GM12878 (cell line): ENCODE results near the gene C5. TPM values are rescaled to one million over a fixed set of nuclear protein-coding genes. Genes with fewer than 3 reads are reported as not detected.

Experiments used
- ATF7 ChIP-seq: fragments of 450-650 bp; IDR thresholded peaks from 2 replicates; pipeline ENCODE4 v1.6.1; 2016; ENCODE audit warnings: low read depth, mild to moderate bottlenecking
- CHD2 ChIP-seq: IDR thresholded peaks from 2 replicates; pipeline ENCODE4 v1.6.1; 2011; ENCODE audit warnings: low read depth, low read length, improper control_type of control experiment, borderline replicate concordance
- HDGF ChIP-seq: fragments of 450-650 bp; IDR thresholded peaks from 2 replicates; pipeline ENCODE4 v1.6.1; 2016; ENCODE audit warnings: antibody characterized with exemption
- HSF1 ChIP-seq: fragments of 150-350 bp; IDR thresholded peaks from 2 replicates; pipeline ENCODE4 v1.6.1; 2014; ENCODE audit warnings: mild to moderate bottlenecking, low read depth, low read length
- IRF5 ChIP-seq: fragments of 450-650 bp; IDR thresholded peaks from 2 replicates; pipeline ENCODE4 v1.6.1; 2017; ENCODE audit warnings: borderline replicate concordance
- LARP7 ChIP-seq: fragments of 450-650 bp; IDR thresholded peaks from 2 replicates; pipeline ENCODE4 v1.6.1; 2017; ENCODE audit warnings: mild to moderate bottlenecking
- MAX ChIP-seq: IDR thresholded peaks from 2 replicates; pipeline ENCODE4 v1.6.1; 2012; ENCODE audit warnings: low read depth, low read length, improper control_type of control experiment
- PBX3 ChIP-seq: IDR thresholded peaks from 2 replicates; pipeline ENCODE4 v1.6.1; 2011; ENCODE audit warnings: mild to moderate bottlenecking, low read depth, low read length, moderate library complexity; ENCODE audit not compliant: insufficient replicate concordance
- RAD21 ChIP-seq: IDR thresholded peaks from 2 replicates; pipeline ENCODE4 v1.6.1; 2011; ENCODE audit warnings: mild to moderate bottlenecking, low read depth, low read length, moderate library complexity; ENCODE audit not compliant: insufficient read depth
- RELB ChIP-seq: fragments of 450-650 bp; IDR thresholded peaks from 2 replicates; pipeline ENCODE4 v1.6.1; 2017; ENCODE audit warnings: low read depth, mild to moderate bottlenecking, moderate library complexity
- STAT3 ChIP-seq: IDR thresholded peaks from 2 replicates; pipeline ENCODE4 v1.6.1; 2011; ENCODE audit warnings: low read depth, low read length, improper control_type of control experiment
- ZBTB11 ChIP-seq: fragments of 450-650 bp; formaldehyde crosslinking; IDR thresholded peaks from 2 replicates; pipeline ENCODE4 v1.5.0; 2022; ENCODE audit warnings: mild to moderate bottlenecking, missing genetic modification characterization
- ZNF592 ChIP-seq: fragments of 450-650 bp; IDR thresholded peaks from 2 replicates; pipeline ENCODE4 v1.6.1; 2017; ENCODE audit warnings: mild to moderate bottlenecking, moderate library complexity
- polyA plus RNA-seq, 11 experiments: library from polyadenylated mRNA; depleted of rRNA in 4 of 11; unstranded in 6 of 11; stranded (reverse) in 5 of 11; fragments of >200 nt; fragmentation: Nextera tagmentation in 4 of 11; fragmentation: Illumina TruSeq in 1 of 11; extraction: Ambion mirVana in 4 of 11; extraction: Trizol in 1 of 11; gene quantifications; 1 replicate in 1 of 11; 2 replicates in 10 of 11; pipeline versions ENCODE4 v1.2.1 to v1.2.3, GENCODE V29; 2011 to 2016; ENCODE audit warnings: inconsistent platforms in 2 of 11, missing spikeins in 2 of 11, low read depth in 1 of 11
- total RNA-seq, 4 experiments: library from RNA; depleted of rRNA in 3 of 4; stranded (reverse); fragments of >200 nt in 3 of 4; fragmentation: Illumina TruSeq in 1 of 4; extraction: Trizol in 1 of 4; gene quantifications; 2 replicates each; pipeline versions ENCODE4 v1.2.1 to v1.2.3, GENCODE V29; 2013 to 2021

The C5 gene
- total and polyA plus RNA-seq, 10 of the 15 experiments (the other 5 are each of a cell fraction or from before 2014, with no cell fraction given): 0.39 to 2.2 (median 1.2) TPM

GRCh38 chr9:120982836-120983235, 67.2 kb downstream of the C5 start (continued):
- TF ChIP-seq ZNF592: no peak
- no peak for TF ChIP-seq RAD21
- no peak for TF ChIP-seq STAT3
- no peak for TF ChIP-seq HSF1
- no peak for TF ChIP-seq PBX3
- TF ChIP-seq RELB: no peak
- no peak for TF ChIP-seq CHD2
- TF ChIP-seq ATF7: no peak
- TF ChIP-seq IRF5: no peak
- no peak for TF ChIP-seq MAX
- no peak for TF ChIP-seq ZBTB11
- TF ChIP-seq HDGF: no peak
- no peak for TF ChIP-seq LARP7
